CD4-positive, alpha-beta T cell treated with Interleukin-17A for 1 hour (primary cell): ENCODE data around the gene OSCAR.

Source experiments
- DNase-seq: peaks from one replicate; pipeline ENCODE4 v3.0.0-alpha.2; 2020

OSCAR gene

DNA sequence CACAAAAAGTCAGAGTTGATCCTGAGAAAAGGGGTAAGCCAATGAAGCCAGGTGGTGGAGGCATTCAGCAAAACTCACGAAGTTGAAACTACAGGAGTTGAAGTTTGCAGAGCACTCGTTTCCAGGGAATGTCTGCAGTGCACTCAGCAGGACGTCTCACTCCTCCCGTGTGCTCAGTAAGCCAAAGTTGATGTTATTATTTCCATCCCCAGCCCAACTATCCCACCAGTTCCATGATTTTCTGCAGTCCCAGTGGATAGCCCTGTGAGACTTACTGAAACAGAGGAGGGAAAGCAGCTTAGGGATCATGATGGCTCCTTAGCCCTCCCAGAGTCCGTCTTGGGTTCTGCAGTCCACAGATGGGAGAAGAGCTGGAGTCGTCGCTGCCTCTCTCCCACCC, 19.6 kb downstream of the OSCAR start, which contains the start of gene TARM1:
Gene TARM1, minus strand, starts transcription at position 334 of the 400 bp plus-strand sequence. Its CDS starts 25 bp downstream, at position 309.
- DNase-seq, result no peak

DNA sequence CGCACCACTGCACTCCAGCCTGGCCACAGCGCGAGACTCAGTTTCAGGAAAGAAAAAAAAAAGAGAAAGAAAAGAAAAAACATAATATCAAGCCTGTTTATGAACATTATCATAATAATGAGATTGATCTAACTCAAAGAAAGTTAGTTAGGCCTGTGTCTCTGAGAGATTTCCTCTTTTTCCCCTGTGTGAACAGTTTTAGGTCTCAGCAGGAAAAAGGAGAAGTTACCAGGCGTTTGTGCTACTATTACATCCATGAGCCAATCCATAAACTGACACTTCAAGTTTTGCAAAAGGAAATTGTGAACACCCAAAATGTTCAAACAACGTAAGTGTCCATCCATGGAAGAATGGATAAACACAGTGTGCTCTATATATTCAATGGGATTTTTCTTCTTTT, 23.3 kb downstream of the OSCAR start:
- no peak for DNase-seq

DNA sequence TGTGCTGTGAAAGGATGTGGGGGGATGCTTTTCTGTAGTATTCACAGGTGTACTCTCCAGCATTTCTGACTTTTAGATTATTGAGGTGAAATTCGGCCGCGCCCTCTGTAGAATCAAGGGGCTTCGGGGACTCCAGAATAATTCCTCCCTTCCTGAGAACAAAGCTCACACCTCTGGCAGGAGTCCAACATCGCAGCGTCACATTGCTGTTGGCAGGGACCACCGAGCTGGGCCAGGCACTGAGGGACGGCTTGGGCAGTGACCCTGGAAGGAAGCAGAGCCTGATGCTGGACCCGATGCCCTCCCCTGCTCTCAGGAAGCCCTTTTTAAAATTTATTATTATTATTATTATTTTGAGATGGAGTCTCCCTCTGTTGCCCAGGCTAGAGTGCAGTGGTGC, 25.8 kb downstream of the OSCAR start:
- no peak for DNase-seq

DNA sequence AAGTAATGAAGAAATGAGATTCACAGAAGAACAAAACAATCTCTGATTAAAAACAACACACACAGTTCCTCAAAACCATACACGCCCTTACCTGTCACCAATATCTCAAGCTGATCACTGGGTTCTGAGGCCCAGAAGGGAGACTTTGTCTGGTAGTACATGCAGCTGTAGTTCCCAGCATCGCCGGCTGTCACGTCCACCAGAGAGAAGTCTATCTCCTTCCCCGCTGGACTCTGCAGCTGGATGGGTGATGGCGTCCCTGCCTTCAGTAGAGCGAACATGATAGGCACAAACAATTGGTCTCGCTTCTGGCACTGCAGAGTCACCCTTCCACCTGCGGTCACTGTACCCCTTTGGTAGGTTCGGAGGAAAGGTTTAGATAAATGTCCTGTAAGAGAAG, 26.8 kb downstream of the OSCAR start:
- DNase-seq, result no peak

DNA sequence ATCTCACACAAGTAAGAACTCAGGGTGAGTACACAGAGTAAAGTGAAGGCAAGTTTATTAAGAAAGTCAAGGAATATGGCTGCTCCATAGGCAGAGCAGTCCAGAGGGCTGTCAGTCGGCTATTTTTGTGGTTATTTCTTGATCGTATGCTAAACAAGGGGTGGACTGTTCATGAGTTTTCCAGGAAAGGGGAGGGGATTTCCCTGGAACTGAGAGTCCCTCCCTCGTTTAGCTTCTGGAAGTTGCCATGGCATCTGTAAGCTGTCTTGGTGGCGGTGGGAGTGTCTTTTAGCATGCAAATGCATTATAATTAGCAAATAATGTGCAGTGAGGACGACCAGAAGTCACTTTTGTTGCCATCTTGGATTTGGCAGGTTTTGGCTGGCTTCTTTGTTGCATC, 31.1 kb downstream of the OSCAR start:
- DNase-seq, result no peak

DNA sequence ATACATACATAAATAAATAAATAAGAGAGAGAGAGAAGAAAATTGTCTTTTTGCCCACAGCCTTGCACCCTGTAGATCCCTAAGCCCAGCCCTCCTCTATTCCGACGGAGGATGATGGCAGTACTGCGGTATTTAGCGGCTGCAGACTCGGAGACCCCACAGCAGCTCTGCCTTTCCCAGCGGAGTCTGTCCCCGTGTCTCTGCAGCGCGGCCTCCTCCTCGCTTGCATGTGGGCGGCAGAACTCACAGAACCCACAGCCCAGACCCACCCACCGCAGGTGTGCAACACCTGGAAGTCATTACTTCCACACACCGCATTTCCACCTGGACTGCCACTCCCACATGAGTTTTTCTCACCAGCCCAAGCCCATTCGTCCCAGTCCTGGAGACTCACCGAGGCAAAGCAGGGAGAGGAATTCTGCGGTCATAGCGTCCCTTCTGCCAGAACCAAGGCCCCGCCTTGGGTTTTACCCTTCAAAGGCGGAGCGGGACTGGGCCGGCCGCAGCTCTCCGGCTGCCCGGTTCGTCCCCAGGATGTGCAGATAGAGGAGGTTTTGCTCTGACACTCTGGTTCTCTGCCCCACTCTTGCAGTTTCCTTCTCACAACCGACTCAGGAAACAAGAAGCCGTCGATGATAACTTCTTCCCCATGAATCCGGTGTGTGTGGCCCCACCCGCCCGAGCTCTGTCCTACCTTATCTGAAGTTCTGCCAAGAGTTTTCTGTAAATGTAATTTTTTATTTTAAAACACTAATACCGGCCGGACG, 37.1 kb downstream of the OSCAR start, which contains the start of gene VSTM1:
Gene VSTM1, minus strand, starts transcription at position 548 of the 767 bp plus-strand sequence. Its CDS starts 120 bp downstream, at position 428.
- no peak for DNase-seq

DNA sequence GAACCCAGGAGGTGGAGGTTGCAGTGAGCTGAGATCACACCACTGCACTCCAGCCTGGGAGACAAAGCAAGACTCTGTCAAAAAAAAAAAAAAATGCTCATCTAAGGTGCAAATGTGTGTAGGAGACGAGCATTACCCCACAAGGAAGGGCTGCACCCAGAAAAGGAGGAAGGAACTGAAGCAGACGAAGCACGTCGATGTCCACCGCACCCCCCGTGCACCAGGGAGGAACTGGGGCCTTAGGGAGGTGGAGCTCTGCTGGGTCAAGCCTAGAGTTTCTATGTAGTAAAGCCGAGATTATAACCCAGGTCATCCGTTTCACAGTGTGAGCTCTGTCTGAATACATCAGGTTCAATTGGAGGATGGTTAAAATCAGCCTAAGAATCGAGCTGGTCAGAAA, 38.0 kb downstream of the OSCAR start:
- DNase-seq, result no peak

DNA sequence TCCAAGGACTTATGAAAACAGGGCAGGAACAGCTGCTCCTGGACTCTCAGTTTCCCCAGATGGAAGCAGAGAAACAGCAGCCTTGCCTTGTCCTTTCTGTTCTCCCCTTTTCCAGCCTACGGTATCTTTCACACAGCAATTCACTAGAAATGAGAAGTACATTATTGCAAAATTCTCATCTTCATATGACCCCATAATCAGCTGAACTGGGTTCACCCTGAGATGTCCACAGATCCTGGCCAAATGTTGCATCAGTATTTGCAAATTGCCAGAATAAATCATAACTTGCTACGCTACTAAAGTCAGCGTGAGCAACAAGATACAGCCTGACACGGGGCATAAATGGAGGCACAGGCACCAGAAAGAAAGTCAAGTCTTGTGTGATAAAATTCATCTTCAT, 53.0 kb downstream of the OSCAR start:
- no peak for DNase-seq

DNA sequence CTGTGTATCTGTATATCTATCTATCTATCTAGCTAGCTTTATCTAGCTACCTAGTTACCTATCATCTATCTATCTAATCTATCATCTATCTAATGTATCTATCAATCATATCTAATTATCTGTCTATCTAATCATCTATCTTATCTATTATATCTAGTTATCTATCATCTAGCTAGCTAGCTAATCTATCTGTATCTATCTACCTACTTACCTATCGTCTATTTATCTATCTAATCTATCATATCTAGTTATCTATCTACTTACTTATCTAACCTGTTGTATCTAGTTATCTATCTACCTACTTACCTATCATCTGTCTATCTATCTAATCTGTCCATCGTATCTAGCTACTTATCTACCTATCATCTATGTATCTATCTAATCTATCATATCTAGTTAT, 54.8 kb downstream of the OSCAR start:
- no peak for DNase-seq
